Fibroblast of villous mesenchyme (primary cell): ENCODE measurements around the gene RTN4IP1. TPM values are rescaled to one million over a fixed set of nuclear protein-coding genes. Genes with fewer than 3 reads are reported as not detected.
A peak's percentile ranks its signal among the peaks of the same experiment; 100 is the strongest.
"Not testable (repeated sequence)": the region's sequence is repeated elsewhere in the genome, so short reads cannot be mapped to it uniquely, and the experiment has no call there.

Experiments
- DNase-seq: peaks from one replicate; pipeline ENCODE4 v3.0.0-alpha.2; 2010; ENCODE audit warnings: low read depth
- H3K4me3 ChIP-seq: 2 replicates; pipeline ENCODE4 v1.5.1; 2011; ENCODE audit warnings: low read depth, mild to moderate bottlenecking, low read length
- total RNA-seq: library from RNA; depleted of rRNA; stranded (reverse); fragments of >200 nt; gene quantifications from 2 replicates; pipeline ENCODE4 v1.2.3, GENCODE V29; 2012
- TF ChIP-seq, protein P1 (sequence below): IDR thresholded peaks from 2 replicates; pipeline ENCODE4 v1.5.1; 2012; ENCODE audit warnings: low read depth, mild to moderate bottlenecking, low read length; ENCODE audit not compliant: insufficient read depth

RTN4IP1 gene
- total RNA-seq, 1 donor = 8.2 TPM

DNA sequence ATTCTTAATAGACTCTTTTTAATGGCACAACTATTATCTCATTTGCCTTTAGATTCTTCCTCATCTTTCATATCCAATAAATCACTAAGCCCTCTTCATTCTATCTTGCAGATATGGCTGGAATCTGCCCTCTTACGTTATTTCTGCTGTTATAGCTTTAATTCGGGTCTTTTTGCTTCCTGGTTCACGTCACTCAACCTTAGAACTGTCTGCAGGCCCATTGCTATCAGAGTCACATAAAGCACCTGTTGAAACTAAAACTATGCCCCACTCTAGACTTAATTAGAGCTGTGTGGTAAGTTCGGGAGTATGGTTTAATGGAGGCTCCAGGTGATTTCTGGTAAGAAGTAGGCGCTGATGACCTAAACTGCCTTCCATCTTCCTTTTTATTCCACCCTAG lies 1.1 kb upstream of the RTN4IP1 start:
- DNase-seq = peak; percentile 6
- TF ChIP-seq, protein P1, sequence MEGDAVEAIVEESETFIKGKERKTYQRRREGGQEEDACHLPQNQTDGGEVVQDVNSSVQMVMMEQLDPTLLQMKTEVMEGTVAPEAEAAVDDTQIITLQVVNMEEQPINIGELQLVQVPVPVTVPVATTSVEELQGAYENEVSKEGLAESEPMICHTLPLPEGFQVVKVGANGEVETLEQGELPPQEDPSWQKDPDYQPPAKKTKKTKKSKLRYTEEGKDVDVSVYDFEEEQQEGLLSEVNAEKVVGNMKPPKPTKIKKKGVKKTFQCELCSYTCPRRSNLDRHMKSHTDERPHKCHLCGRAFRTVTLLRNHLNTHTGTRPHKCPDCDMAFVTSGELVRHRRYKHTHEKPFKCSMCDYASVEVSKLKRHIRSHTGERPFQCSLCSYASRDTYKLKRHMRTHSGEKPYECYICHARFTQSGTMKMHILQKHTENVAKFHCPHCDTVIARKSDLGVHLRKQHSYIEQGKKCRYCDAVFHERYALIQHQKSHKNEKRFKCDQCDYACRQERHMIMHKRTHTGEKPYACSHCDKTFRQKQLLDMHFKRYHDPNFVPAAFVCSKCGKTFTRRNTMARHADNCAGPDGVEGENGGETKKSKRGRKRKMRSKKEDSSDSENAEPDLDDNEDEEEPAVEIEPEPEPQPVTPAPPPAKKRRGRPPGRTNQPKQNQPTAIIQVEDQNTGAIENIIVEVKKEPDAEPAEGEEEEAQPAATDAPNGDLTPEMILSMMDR = no peak
- H3K4me3 ChIP-seq = peak overlapping the region; percentile 89

DNA sequence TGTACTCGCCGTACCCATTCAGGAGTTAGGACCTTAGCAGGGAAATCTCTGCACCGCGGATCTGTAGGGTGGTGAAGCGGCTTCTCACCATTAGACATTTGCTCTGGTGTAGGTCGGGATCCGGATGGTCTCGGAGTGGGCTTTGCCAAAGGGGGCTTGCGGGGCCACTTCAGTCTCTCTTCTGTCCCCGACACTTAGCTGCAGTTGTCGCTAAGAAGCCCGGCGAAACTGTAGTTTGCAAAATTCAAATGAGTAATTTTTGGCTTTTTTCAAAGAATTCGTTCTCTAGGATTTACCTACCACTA lies 513 bp upstream of the RTN4IP1 start:
- TF ChIP-seq, protein P1 = no peak
- no peak for DNase-seq
- peak overlapping the region; percentile 89 for H3K4me3 ChIP-seq

DNA sequence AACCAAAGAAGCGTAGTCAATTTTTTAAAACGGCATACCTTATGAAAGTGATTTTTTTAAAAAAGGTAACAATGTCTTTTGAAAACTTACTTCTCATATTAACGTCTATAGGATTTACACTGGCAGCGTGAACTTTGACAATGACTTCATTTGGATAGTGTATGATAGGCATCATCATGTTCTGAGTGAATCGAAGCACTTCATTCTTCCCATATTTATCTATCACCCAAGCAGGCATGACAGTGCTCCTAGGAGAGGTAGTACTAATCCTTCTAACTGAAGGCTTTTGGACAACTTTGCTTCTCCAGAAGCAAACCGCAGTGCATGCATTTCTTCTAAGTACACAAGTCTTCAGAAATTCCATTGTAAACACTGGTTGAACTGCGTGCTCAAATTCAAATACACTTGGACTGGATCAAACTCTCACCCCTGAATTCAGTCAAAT lies 618 bp downstream of the RTN4IP1 start:
- no peak for DNase-seq
- TF ChIP-seq, protein P1 = no peak
- H3K4me3 ChIP-seq = peak overlapping the region; percentile 89

DNA sequence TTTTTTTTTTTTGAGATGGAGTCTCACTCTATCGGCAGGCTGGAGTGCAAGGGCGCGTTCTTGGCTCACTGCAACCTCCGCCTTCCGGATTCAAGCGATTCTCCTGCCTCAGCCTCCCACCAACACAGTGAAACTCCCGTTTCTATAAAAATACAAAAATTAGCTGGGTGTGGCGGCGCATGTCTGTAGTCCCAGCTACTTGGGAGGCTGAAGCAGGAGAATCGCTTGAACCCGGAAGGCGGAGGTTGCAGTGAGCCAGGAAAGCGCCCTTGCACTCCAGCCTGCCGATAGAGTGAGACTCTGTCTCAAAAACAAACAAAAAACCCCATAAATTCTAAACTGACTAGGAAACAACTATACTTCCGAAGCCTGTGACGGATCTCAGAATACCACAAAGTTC lies 1.5 kb downstream of the RTN4IP1 start:
- not testable (repeated sequence) for DNase-seq
- H3K4me3 ChIP-seq = peak overlapping the region; percentile 2

DNA sequence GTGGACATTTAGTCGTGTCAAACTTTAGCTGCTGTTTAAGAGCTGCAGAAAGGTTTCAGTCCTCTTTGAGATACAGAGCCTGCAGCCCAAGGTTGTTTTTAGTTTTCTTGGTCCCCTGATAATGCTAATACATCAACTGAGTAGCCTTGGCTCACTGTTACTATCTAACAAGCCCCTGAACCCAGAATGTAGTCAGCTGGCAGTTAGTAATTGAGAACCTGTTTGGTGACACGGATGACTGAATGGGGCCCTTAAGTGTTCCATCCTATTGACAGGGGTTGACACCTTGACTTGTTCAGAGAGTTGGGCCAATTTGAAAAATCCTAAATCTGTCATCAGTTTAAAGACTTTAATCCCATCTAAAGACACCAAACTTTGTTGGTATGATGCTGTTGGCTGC lies 2.8 kb downstream of the RTN4IP1 start:
- TF ChIP-seq, protein P1 = no peak
- H3K4me3 ChIP-seq = no peak overlapping the region
- no peak for DNase-seq

DNA sequence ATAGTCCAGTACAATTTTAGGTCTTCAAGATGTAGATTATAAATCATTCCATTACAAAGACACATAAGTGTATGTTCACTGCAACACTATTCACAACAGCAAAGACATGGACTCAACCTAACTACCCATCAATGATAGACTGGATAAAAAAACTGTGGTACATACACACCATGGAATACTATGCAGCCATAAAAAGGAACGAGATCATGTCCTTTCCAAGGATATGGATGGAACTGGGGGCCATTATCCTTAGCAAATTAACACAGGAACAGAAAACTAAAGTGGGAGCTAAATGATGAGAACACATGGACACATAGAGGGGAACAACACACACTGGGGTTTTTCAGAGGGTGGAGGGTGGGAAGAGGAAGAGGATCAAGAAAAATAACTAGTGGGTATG lies 6.3 kb downstream of the RTN4IP1 start:
- H3K4me3 ChIP-seq = no peak overlapping the region
- DNase-seq = no peak
- TF ChIP-seq, protein P1 = no peak

DNA sequence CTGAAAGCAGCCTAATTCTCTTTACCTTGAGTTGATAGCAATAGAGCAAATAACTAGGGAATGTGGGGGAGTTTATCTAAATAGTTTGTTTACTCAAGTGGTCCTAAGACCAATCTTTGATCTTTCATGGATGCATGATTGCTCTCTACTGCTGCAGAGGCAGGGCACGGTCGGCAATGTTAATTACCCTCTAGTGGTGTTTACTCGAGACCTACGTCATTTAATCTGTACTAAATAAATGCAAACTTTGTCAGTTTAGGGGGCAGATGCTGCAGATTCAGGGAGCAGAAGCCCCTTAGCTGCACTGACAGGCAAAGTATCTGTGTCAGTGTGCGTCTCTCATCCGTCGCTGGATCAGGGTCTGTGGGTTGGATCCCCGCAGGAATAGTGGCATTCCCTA lies 6.9 kb downstream of the RTN4IP1 start:
- H3K4me3 ChIP-seq = no peak overlapping the region
- TF ChIP-seq, protein P1 = no peak
- DNase-seq = no peak
